SK-N-SH (cell line): ENCODE data around the gene SLC47A2. TPM values are rescaled to one million over a fixed set of nuclear protein-coding genes. Genes with fewer than 3 reads are reported as not detected.

Source experiments
- CTCF ChIA-PET: fragments of 300-600, 350-600 bp; formaldehyde crosslinking; extraction: SDS; loops from one replicate; lab custom pipeline; 2021; lab: Yijun Ruan, JAX
- POLR2A ChIA-PET: fragments of 350-600 bp; sonication (Branson Sonifier 250); formaldehyde crosslinking; extraction: SDS; loops from one replicate; lab custom pipeline; 2020; ENCODE audit warnings: antibody characterized with exemption, inconsistent platforms; lab: Yijun Ruan, JAX
- DNase-seq: peaks from one replicate; pipeline ENCODE4 v3.0.0; 2012
- H2AFZ ChIP-seq: fragments of 200-600 bp; sonication (generic); 2 replicates; pipeline ENCODE4 v1.8.1; 2016; ENCODE audit warnings: antibody characterized with exemption, mild to moderate bottlenecking, low read depth
- H3F3A ChIP-seq: fragments of 200-600 bp; sonication (generic); replicated peaks from 2 replicates; pipeline ENCODE3; 2016; ENCODE audit warnings: antibody characterized with exemption, mild to moderate bottlenecking; ENCODE audit not compliant: insufficient read depth
- H3K27ac ChIP-seq, 2 experiments: fragments of 200-500 bp in 1 of 2; fragments of 200-600 bp in 1 of 2; sonication (Bioruptor generic) in 1 of 2; sonication (generic), shearing (Covaris generic) in 1 of 2; 2 replicates each; pipeline versions ENCODE4 v1.5.1 to v1.6.1; 2014 to 2016; ENCODE audit warnings: low read depth in 2 of 2, inconsistent platforms in 1 of 2, low read length in 1 of 2, mild to moderate bottlenecking in 1 of 2, mixed read lengths in 1 of 2
- H3K27me3 ChIP-seq: fragments of 200-600 bp; sonication (generic), shearing (Covaris generic); 2 replicates; pipeline ENCODE4 v1.6.1; 2016; ENCODE audit warnings: mixed run types; ENCODE audit not compliant: insufficient read depth
- H3K36me3 ChIP-seq, 2 experiments: fragments of 200-500 bp in 1 of 2; fragments of 200-600 bp in 1 of 2; sonication (Bioruptor generic) in 1 of 2; sonication (generic) in 1 of 2; replicated peaks in 1 of 2; 2 replicates each; pipeline versions ENCODE3 to v1.5.1; 2014 to 2016; ENCODE audit warnings: low read length in 1 of 2, mild to moderate bottlenecking in 1 of 2; ENCODE audit not compliant: insufficient read depth in 2 of 2, control insufficient read depth in 1 of 2
- H3K4me1 ChIP-seq, 2 experiments: fragments of 200-500 bp in 1 of 2; fragments of 200-600 bp in 1 of 2; sonication (Bioruptor generic) in 1 of 2; sonication (generic), shearing (Covaris generic) in 1 of 2; 2 replicates each; pipeline versions ENCODE4 v1.5.1 to v1.6.1; 2014 to 2016; ENCODE audit warnings: low read depth in 1 of 2, low read length in 1 of 2, mixed run types in 1 of 2; ENCODE audit not compliant: insufficient read depth in 2 of 2, control insufficient read depth in 1 of 2
- H3K4me2 ChIP-seq: fragments of 200-600 bp; sonication (generic), shearing (Covaris generic); 2 replicates; pipeline ENCODE4 v1.6.1; 2017; ENCODE audit warnings: mixed run types
- H3K4me3 ChIP-seq, 2 experiments: fragments of 200-500 bp in 1 of 2; fragments of 200-600 bp in 1 of 2; sonication (Bioruptor generic) in 1 of 2; sonication (generic), shearing (Covaris generic) in 1 of 2; 2 replicates each; pipeline versions ENCODE4 v1.5.1 to v1.8.1; 2014 to 2016; ENCODE audit warnings: low read depth in 2 of 2, inconsistent platforms in 1 of 2, low read length in 1 of 2, mild to moderate bottlenecking in 1 of 2, mixed read lengths in 1 of 2, moderate library complexity in 1 of 2
- H3K79me2 ChIP-seq: fragments of 200-600 bp; sonication (generic); 2 replicates; pipeline ENCODE4 v1.8.1; 2017; ENCODE audit warnings: mild to moderate bottlenecking; ENCODE audit not compliant: insufficient read depth
- H3K9ac ChIP-seq: fragments of 200-600 bp; sonication (generic); 2 replicates; pipeline ENCODE4 v1.6.1; 2017; ENCODE audit warnings: mixed run types
- H3K9me2 ChIP-seq: fragments of 200-600 bp; sonication (generic); 2 replicates; pipeline ENCODE4 v1.6.1; 2017; ENCODE audit warnings: mixed run types
- H3K9me3 ChIP-seq: fragments of 200-600 bp; sonication (generic); 2 replicates; pipeline ENCODE4 v1.6.1; 2017; ENCODE audit warnings: mixed run types, mild to moderate bottlenecking, moderate library complexity
- H4K20me1 ChIP-seq: fragments of 200-600 bp; sonication (generic); 2 replicates; pipeline ENCODE4 v1.6.1; 2017; ENCODE audit warnings: mild to moderate bottlenecking, mixed run types; ENCODE audit not compliant: insufficient read depth
- CHD2 ChIP-seq: fragments of 150-350 bp; IDR thresholded peaks from 2 replicates; pipeline ENCODE4 v1.6.1; 2018; ENCODE audit warnings: low read length; ENCODE audit not compliant: partially characterized antibody
- EZH2phosphoT487 ChIP-seq: fragments of 200-600 bp; sonication (generic); IDR thresholded peaks from 2 replicates; pipeline ENCODE4 v1.6.1; 2017; ENCODE audit warnings: low read depth, mixed run types, mild to moderate bottlenecking, antibody characterized with exemption, moderate library complexity, borderline replicate concordance
- FOXJ3 ChIP-seq: sonication (generic); formaldehyde crosslinking; IDR thresholded peaks from 2 replicates; pipeline ENCODE4 v1.5.1; 2020; ENCODE audit warnings: mild to moderate bottlenecking, missing genetic modification reagents
- FOXM1 ChIP-seq: IDR thresholded peaks from 2 replicates; pipeline ENCODE4 v1.4.0; 2012; ENCODE audit warnings: low read depth, mild to moderate bottlenecking
- GATA2 ChIP-seq: sonication (generic); formaldehyde crosslinking; IDR thresholded peaks from 2 replicates; pipeline ENCODE4 v1.5.0; 2020; ENCODE audit warnings: mild to moderate bottlenecking, missing genetic modification reagents
- JUND ChIP-seq: IDR thresholded peaks from 2 replicates; pipeline ENCODE4 v1.4.0; 2012
- MEF2A ChIP-seq: IDR thresholded peaks from 2 replicates; pipeline ENCODE4 v1.4.0; 2012; ENCODE audit warnings: low read depth, borderline replicate concordance
- NFIC ChIP-seq: IDR thresholded peaks from 2 replicates; pipeline ENCODE4 v1.4.0; 2012; ENCODE audit warnings: borderline replicate concordance
- NRF1 ChIP-seq: IDR thresholded peaks from 2 replicates; pipeline ENCODE4 v1.6.1; 2012; ENCODE audit warnings: low read depth, mild to moderate bottlenecking, low read length
- POLR2AphosphoS5 ChIP-seq: IDR thresholded peaks from 2 replicates; pipeline ENCODE4 v1.6.1; 2012; ENCODE audit warnings: low read depth, low read length
- RAD21 ChIP-seq: IDR thresholded peaks from 2 replicates; pipeline ENCODE4 v1.6.1; 2012; ENCODE audit warnings: mild to moderate bottlenecking, low read length
- RXRA ChIP-seq: IDR thresholded peaks from 2 replicates; pipeline ENCODE4 v1.4.0; 2012; ENCODE audit warnings: low read depth, mild to moderate bottlenecking, borderline replicate concordance
- SMC3 ChIP-seq: IDR thresholded peaks from 2 replicates; pipeline ENCODE4 v1.6.1; 2012; ENCODE audit warnings: low read depth, low read length, improper control_type of control experiment
- TCF12 ChIP-seq: IDR thresholded peaks from 2 replicates; pipeline ENCODE4 v1.4.0; 2012
- TEAD4 ChIP-seq: IDR thresholded peaks from 2 replicates; pipeline ENCODE4 v1.4.0; 2012; ENCODE audit warnings: mild to moderate bottlenecking, borderline replicate concordance; ENCODE audit not compliant: insufficient read depth
- YY1 ChIP-seq: IDR thresholded peaks from 2 replicates; pipeline ENCODE4 v1.4.0; 2012; ENCODE audit warnings: low read depth, mild to moderate bottlenecking
- WGBS: methylation state at CpG from one replicate; pipeline ENCODE4 v1.1.6; 2017; ENCODE audit warnings: low lambda C conversion rate; 5-methylcytosine and 5-hydroxymethylcytosine counted together
- polyA plus RNA-seq, 3 experiments: library from polyadenylated mRNA; depleted of rRNA; stranded (reverse); fragments of >200 nt; gene quantifications; 2 replicates each; pipeline ENCODE4 v1.2.3, GENCODE V29; 2012
- TF ChIP-seq, protein P1 (sequence below): fragments of 150-350 bp; IDR thresholded peaks from 2 replicates; pipeline ENCODE4 v1.6.1; 2017; ENCODE audit warnings: antibody characterized with exemption, low read length, low read depth, borderline replicate concordance
- TF ChIP-seq, protein P2 (sequence below): fragments of 200-600 bp; sonication (generic); IDR thresholded peaks from 2 replicates; pipeline ENCODE4 v1.6.1; 2017; ENCODE audit warnings: antibody characterized with exemption, mild to moderate bottlenecking, moderate library complexity
- TF ChIP-seq, protein P3 (sequence below): IDR thresholded peaks from 2 replicates; pipeline ENCODE4; 2012

SLC47A2 gene
- polyA plus RNA-seq, 1 of the 3 experiments (the other 2 are of a cell fraction), result not detected

GRCh38 chr17:19645734-19646201, 70.6 kb downstream of the SLC47A2 start:
- POLR2A ChIA-PET, result no interaction called here
- Histone ChIP-seq H3K9ac (no peak overlapping the region), H3K4me3 (no peak overlapping the region), H3K9me3 (no peaks in the 10 kb centered on the region), H3K36me3 (no peaks in the 10 kb centered on the region), H3K27ac (no peak overlapping the region), H4K20me1 (no peaks in the 10 kb centered on the region), H2AFZ (no peak overlapping the region), H3F3A (no peaks in the 10 kb centered on the region), H3K27me3 (no peaks in the 10 kb centered on the region), H3K79me2 (peaks cover 17% of the 10 kb centered on the region), H3K4me1 (peaks cover 8 to 18% of the 10 kb centered on the region in 2 experiments; a peak in 3 of 4 replicates), H3K4me2 (no peak overlapping the region), H3K9me2 (no peaks in the 10 kb centered on the region)
- peak; percentile 47 for DNase-seq
- WGBS, result 70% methylated on average over 4 of the region's 4 CpGs
- TF ChIP-seq NFIC (no peak), TEAD4 (no peak), EZH2phosphoT487 (no peak), SMC3 (peak; percentile 28), YY1 (no peak), RAD21 (peak; percentile 61), GATA2 (CRISPR knock-in tag) (no peak), MEF2A (no peak), CHD2 (no peak), FOXJ3 (CRISPR knock-in tag) (no peak), JUND (no peak), POLR2AphosphoS5 (no peak), TCF12 (no peak), RXRA (no peak), NRF1 (no peak), FOXM1 (no peak)
- TF ChIP-seq, protein P1, sequence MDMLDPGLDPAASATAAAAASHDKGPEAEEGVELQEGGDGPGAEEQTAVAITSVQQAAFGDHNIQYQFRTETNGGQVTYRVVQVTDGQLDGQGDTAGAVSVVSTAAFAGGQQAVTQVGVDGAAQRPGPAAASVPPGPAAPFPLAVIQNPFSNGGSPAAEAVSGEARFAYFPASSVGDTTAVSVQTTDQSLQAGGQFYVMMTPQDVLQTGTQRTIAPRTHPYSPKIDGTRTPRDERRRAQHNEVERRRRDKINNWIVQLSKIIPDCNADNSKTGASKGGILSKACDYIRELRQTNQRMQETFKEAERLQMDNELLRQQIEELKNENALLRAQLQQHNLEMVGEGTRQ, result no peak
- TF ChIP-seq, protein P2, sequence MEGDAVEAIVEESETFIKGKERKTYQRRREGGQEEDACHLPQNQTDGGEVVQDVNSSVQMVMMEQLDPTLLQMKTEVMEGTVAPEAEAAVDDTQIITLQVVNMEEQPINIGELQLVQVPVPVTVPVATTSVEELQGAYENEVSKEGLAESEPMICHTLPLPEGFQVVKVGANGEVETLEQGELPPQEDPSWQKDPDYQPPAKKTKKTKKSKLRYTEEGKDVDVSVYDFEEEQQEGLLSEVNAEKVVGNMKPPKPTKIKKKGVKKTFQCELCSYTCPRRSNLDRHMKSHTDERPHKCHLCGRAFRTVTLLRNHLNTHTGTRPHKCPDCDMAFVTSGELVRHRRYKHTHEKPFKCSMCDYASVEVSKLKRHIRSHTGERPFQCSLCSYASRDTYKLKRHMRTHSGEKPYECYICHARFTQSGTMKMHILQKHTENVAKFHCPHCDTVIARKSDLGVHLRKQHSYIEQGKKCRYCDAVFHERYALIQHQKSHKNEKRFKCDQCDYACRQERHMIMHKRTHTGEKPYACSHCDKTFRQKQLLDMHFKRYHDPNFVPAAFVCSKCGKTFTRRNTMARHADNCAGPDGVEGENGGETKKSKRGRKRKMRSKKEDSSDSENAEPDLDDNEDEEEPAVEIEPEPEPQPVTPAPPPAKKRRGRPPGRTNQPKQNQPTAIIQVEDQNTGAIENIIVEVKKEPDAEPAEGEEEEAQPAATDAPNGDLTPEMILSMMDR, result peak; percentile 71
- TF ChIP-seq, protein P3, sequence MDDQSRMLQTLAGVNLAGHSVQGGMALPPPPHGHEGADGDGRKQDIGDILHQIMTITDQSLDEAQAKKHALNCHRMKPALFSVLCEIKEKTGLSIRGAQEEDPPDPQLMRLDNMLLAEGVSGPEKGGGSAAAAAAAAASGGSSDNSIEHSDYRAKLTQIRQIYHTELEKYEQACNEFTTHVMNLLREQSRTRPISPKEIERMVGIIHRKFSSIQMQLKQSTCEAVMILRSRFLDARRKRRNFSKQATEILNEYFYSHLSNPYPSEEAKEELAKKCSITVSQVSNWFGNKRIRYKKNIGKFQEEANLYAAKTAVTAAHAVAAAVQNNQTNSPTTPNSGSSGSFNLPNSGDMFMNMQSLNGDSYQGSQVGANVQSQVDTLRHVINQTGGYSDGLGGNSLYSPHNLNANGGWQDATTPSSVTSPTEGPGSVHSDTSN, result no peak
- CTCF ChIA-PET, result interaction anchor here (0.5 to 2.2 kb wide), 7 partner anchors 16 to 1613 kb away, joined by 3 to 7 read pairs (median 4); no protein-coding TSS in a partner anchor
